Memory B cell (primary cell): ENCODE results near the gene OR6C65.
"Not testable (repeated sequence)": the region's sequence is repeated elsewhere in the genome, so short reads cannot be mapped to it uniquely, and the experiment has no call there.

Source experiments
- ATAC-seq: fragments of 150-1000 bp; cut with Tn5 transposase; 2 replicates; pipeline ENCODE4 v1.10.0; 2021; ENCODE audit warnings: low read depth, mild to moderate bottlenecking, moderate library complexity
- DNase-seq, 2 donors: peaks; one replicate each; pipeline ENCODE4 v3.0.0; 2022; ENCODE audit warnings: low spot score in 2 of 2
- H3K27ac Mint-ChIP-seq: one replicate; pipeline ENCODE4 v1.8.0; 2022; ENCODE audit warnings: mild to moderate bottlenecking, moderate library complexity, mixed read lengths
- H3K27me3 Mint-ChIP-seq: one replicate; pipeline ENCODE4 v1.8.0; 2022; ENCODE audit warnings: mixed read lengths
- H3K36me3 Mint-ChIP-seq: one replicate; pipeline ENCODE4 v1.8.0; 2022; ENCODE audit warnings: mild to moderate bottlenecking, mixed read lengths
- H3K4me1 Mint-ChIP-seq: one replicate; pipeline ENCODE4 v1.8.0; 2022; ENCODE audit warnings: mixed read lengths
- H3K4me3 Mint-ChIP-seq: one replicate; pipeline ENCODE4 v1.8.0; 2022; ENCODE audit warnings: mild to moderate bottlenecking, moderate library complexity, mixed read lengths
- H3K9me3 Mint-ChIP-seq: one replicate; pipeline ENCODE4 v1.8.0; 2022; ENCODE audit warnings: mixed read lengths

The OR6C65 gene

DNA sequence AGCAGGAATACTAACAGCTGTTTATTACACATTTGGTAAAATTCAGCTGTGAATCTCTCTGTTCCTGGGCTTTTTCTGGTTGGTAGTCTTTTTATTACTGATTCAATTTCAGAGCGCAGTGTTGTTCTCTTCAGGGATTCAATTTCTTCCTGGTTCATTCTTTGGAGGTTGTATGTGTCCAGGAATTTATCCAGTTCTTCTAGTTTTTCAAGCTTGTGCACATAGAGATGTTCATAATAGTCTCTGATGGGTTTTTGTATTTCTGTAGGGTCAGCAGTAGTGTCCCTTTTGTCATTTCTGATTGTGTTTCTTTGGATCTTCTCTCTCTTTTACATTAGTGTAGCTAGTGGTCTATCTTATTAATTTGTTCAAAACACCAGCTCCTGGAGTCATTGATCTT is 16.6 kb downstream of the OR6C65 start:
- Mint-ChIP-seq H3K27ac (no peak overlapping the region), H3K27me3 (peaks cover 7% of the 10 kb centered on the region), H3K4me3 (no peak overlapping the region), H3K9me3 (no peaks in the 10 kb centered on the region), H3K4me1 (peaks cover 3% of the 10 kb centered on the region), H3K36me3 (no peaks in the 10 kb centered on the region)
- no peak for DNase-seq
- no peak for ATAC-seq

DNA sequence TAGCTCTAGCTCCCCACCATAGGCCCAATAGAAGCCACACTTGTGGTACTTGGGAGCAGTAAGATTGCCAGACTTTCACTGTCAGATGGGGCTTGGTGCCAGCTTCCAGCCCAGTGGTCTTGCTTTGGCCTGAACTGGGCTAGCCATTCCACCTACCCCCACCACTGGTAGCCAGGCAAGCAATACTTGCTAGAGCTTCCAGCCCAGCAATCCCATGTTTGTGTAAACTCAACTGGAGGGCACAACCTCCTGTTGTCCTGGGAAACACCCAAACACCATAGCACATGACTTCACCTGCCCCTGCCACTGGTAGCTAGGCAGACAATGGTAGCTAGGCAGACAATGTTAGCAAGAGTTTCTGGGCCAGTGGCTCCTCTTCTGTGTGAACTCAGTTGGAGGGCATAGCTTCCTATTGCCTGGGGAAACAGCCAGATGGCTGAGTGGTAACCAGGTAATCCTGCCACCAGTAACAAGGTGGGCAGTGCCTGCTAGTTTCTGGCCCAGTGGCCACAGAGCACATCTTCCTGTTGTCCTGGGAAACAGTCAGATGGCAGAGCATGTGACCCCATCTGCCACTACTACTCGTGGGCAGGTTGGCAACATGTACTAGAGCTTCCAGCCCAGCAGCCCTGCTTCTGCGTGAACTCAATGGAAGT is 20.1 kb downstream of the OR6C65 start:
- H3K27ac Mint-ChIP-seq: no peak overlapping the region
- DNase-seq (no peak), ATAC-seq (no peak)
- no peak overlapping the region for H3K4me3 Mint-ChIP-seq
- peaks cover 2% of the 10 kb centered on the region for H3K4me1 Mint-ChIP-seq
- no peaks in the 10 kb centered on the region for H3K36me3 Mint-ChIP-seq
- no peaks in the 10 kb centered on the region for H3K9me3 Mint-ChIP-seq
- peaks cover 7% of the 10 kb centered on the region for H3K27me3 Mint-ChIP-seq

DNA sequence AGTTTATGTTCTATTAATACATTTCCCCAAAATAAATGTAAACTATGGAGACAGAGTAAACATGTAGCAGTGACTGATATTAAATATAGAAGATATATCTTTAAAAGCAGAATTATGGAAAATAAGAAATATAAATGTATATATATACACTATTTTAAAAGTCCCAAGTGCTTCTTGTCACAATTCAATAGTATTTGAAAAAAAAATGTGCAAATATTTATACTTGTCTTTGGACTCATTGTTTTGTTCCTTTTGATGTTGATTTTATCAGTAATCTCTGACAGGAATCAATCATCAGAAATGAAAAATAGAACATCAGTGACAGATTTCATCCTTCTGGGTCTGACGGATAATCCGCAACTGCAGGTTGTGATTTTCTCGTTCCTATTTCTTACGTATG is 25.6 kb downstream of the OR6C65 start, which contains the start of gene OR6C76:
TSS of gene OR6C76 (plus strand) at position 301 of the 400 bp plus-strand sequence. CDS start at position 301, 0 bp downstream.
- Mint-ChIP-seq H3K4me1 (no peaks in the 10 kb centered on the region), H3K27me3 (peaks cover 2% of the 10 kb centered on the region), H3K27ac (no peak within 1 kb of the TSS), H3K9me3 (no peaks in the 10 kb centered on the region), H3K4me3 (no peak within 1 kb of the TSS), H3K36me3 (no peaks in the 10 kb centered on the region)
- DNase-seq (no peak), ATAC-seq (no peak)

DNA sequence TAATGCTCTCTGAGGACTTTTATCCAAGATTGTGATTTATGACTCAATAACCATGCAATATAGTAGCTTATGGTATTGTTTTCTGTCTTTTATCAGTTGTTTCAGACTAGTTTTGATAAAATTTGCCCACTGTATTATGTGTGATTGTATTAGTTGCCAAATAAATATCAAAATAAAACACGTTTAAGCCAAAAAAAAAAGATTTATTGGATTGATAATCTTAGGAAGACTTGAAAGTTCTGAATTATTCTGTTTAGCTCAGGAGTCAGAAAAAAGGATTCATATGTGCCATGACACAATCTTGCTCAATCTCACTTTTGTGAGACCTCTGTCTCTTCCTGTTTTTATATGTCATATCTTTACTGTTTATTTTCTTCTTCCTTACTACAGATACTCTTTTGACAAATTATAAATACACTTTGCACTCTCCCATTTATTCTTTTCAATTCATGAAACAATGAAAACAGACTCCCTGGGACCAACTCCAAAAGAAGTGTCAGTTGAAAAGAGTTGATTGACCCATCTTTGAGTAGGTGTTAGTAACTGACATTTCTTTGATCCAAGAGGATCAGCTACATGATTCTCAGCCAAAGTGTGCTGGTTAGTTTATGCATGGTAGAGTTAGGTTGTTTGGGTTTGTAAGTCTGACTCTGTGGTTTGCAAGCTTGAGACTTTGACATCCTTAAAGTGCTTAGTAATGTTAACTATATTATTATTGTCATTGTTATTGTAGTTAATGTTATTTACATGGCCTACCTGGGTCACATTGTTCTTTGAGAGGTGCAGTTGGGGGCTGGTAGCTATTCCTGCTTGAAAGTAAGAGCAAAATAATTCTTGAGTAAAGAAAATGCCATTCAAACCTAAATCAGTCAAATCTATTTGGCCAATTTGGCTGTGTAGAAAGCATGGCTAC is 28.3 kb downstream of the OR6C65 start:
- H3K27ac Mint-ChIP-seq: no peak overlapping the region
- H3K36me3 Mint-ChIP-seq: peaks cover 2% of the 10 kb centered on the region
- DNase-seq (no peak), ATAC-seq (no peak)
- peaks cover 2% of the 10 kb centered on the region for H3K9me3 Mint-ChIP-seq
- no peaks in the 10 kb centered on the region for H3K4me1 Mint-ChIP-seq
- H3K4me3 Mint-ChIP-seq: no peak overlapping the region
- H3K27me3 Mint-ChIP-seq: peaks cover 4% of the 10 kb centered on the region

DNA sequence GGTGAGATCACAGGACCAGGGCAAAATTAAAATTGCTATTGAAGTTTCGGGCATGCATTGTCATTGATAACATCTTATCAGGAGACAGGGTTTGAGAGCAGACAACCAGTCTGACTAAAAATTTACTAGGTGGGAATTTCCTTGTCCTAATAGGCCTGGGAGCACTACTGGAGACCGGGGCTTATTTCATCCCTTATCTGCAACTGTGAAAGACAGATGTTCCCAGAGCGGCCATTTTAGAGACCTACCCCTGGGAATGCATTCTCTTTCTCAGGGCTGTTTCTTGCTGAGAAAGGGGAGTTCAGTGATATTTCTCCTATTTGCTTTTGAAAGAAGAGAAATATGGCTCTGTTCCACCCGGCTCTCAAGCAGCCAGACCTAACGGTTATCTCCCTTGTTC is 40.9 kb downstream of the OR6C65 start:
- not testable (repeated sequence) for DNase-seq, H3K27me3 Mint-ChIP-seq, H3K4me1 Mint-ChIP-seq, H3K4me3 Mint-ChIP-seq, ATAC-seq, H3K36me3 Mint-ChIP-seq, H3K27ac Mint-ChIP-seq
- H3K9me3 Mint-ChIP-seq: peaks cover 12% of the 10 kb centered on the region

DNA sequence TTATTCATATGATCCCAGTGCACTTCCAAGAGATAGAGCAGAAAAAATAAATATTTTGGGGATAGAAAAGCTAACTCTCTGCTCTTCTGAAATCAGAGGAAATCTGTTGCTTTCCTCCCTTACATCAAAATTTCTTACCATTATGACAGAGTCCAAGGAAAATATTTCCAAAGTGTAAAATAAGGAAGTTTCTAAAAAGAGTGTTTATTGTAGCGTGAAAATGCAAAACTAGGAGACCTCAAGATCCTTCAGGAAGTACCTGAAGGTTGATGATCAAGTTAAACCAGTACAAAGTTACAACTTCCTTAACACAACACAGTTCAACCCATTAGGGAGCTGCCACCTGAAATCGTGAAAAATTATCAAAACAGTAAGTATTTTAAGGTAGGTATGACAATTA is 43.4 kb downstream of the OR6C65 start, which contains the start of gene OR6C2:
TSS of gene OR6C2 (plus strand) at position 301 of the 400 bp plus-strand sequence. CDS start 8,138 bp downstream, outside the sequence.
- peaks cover 1% of the 10 kb centered on the region for H3K27me3 Mint-ChIP-seq
- no peak within 1 kb of the TSS for H3K27ac Mint-ChIP-seq
- H3K4me1 Mint-ChIP-seq: peaks cover 7% of the 10 kb centered on the region
- H3K36me3 Mint-ChIP-seq: no peaks in the 10 kb centered on the region
- no peak for DNase-seq
- H3K9me3 Mint-ChIP-seq: peaks cover 10% of the 10 kb centered on the region
- no peak for ATAC-seq
- no peak within 1 kb of the TSS for H3K4me3 Mint-ChIP-seq

DNA sequence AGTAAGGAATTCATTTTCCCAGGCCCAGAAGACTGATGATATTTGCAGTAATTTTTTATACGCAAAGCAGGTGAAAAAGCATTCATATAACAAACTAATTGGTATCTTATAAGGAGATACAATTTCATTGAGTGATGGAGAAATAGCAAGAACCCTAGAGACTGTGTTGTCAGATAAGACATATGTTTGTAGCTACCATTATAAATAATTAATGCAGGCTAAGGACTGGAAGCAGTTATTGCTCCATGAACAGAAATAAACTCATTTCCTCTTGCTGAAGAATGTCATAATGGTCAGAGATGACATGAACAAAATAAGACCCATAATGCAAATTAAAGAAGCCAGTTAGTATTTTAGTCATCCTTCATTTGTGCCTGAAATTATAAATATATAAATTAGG is 45.0 kb downstream of the OR6C65 start:
- peaks cover 7% of the 10 kb centered on the region for H3K4me1 Mint-ChIP-seq
- no peak for DNase-seq
- no peak overlapping the region for H3K4me3 Mint-ChIP-seq
- H3K36me3 Mint-ChIP-seq: no peaks in the 10 kb centered on the region
- H3K9me3 Mint-ChIP-seq: peaks cover 6% of the 10 kb centered on the region
- H3K27me3 Mint-ChIP-seq: peaks cover 1% of the 10 kb centered on the region
- H3K27ac Mint-ChIP-seq: no peak overlapping the region
- no peak for ATAC-seq

DNA sequence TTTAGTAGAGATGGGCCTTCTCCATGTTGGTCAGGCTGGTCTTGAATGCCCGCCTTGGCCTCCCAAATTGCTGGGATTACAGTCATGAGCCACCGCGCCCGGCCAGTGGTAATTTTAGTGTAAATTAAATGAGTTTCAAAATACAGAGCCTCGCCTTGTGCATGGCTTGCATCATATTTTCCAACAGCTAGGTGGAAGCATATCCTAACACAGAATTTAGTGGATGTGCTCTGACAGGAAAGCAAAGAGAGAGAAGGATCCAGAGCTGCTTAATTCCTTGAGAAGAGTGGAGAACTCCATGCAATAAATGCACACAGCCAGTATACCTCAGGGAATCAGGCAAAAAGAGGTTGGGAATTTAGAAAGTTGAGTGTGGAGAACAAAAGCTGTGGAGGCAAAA is 46.0 kb downstream of the OR6C65 start:
- Mint-ChIP-seq H3K4me3 (no peak overlapping the region), H3K27ac (no peak overlapping the region), H3K9me3 (peaks cover 2% of the 10 kb centered on the region), H3K4me1 (peaks cover 7% of the 10 kb centered on the region), H3K36me3 (no peaks in the 10 kb centered on the region), H3K27me3 (peaks cover 1% of the 10 kb centered on the region)
- ATAC-seq (no peak), DNase-seq (no peak)

DNA sequence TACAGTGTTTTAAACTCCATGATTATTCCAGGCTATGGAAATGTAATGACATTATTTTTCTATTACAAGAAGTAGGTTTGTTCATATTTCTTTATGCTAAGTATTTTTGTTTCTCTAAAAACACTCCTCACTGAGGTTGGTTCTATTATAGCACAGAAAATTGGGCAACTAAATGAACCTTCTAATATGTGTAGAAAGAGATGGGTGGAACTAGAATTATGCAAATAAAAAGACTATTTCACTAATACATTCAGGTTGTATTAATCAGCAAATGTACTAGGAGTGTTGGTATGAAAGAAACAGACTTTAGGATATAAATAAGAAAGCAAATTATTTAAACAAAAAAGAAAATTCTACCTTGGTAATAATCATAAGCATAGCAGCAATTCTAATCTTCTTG is 48.5 kb downstream of the OR6C65 start:
- H3K36me3 Mint-ChIP-seq: no peaks in the 10 kb centered on the region
- no peak overlapping the region for H3K27ac Mint-ChIP-seq
- H3K4me3 Mint-ChIP-seq: no peak overlapping the region
- peaks cover 6% of the 10 kb centered on the region for H3K4me1 Mint-ChIP-seq
- ATAC-seq (no peak), DNase-seq (no peak)
- H3K9me3 Mint-ChIP-seq: no peaks in the 10 kb centered on the region
- peaks cover 1% of the 10 kb centered on the region for H3K27me3 Mint-ChIP-seq
